ENCODE data around the gene ATXN2. TPM values are rescaled to one million over a fixed set of nuclear protein-coding genes. Genes with fewer than 3 reads are reported as not detected.
"Not testable (repeated sequence)": the region's sequence is repeated elsewhere in the genome, so short reads cannot be mapped to it uniquely, and the experiment has no call there.

Gene ATXN2
- total RNA-seq, 1 experiment from 2014 or later = 72.9 TPM

DNA sequence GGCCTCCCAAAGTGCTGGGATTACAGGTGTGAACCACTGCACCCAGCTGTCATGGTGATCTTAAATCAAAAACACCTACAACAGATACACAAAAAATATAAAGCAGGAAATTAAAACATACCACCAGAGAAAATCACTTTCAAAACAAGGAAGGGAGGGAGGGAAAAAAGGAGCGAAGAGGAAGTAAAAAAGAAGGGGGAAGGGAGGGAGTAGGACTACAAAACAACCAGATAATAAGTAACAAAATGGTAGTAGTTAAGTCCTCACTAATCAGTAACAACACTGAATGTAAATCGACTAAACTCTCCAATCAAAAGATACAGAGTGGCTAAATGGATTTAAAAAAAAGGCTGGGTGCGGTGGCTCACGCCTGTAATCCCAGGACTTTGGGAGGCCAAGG lies 104.4 kb downstream of the ATXN2 start:
- H3K18ac ChIP-seq (ENCODE audit: insufficient read length, low read depth, low read length) = no peak overlapping the region
- H3K27me3 Mint-ChIP-seq (ENCODE audit: low read depth) = no peaks in the 10 kb centered on the region
- no peak overlapping the region for H3K14ac ChIP-seq (ENCODE audit: insufficient read depth, low read length)
- H3K4me1 Mint-ChIP-seq = no peaks in the 10 kb centered on the region
- H2BK20ac ChIP-seq (ENCODE audit: low read depth, low read length, poor library complexity, severe bottlenecking) = no peak overlapping the region
- no peaks in the 10 kb centered on the region for H3K79me1 ChIP-seq (ENCODE audit: insufficient read depth, low read depth, low read length, poor library complexity, severe bottlenecking)
- no peak overlapping the region for H3K27ac ChIP-seq (ENCODE audit: insufficient read length, low read depth, low read length)
- no peaks in the 10 kb centered on the region for H3K9me3 ChIP-seq (ENCODE audit: control insufficient read depth, low read depth, low read length)
- H4K5ac ChIP-seq (ENCODE audit: insufficient read length, low read depth, low read length) = no peak overlapping the region
- H4K91ac ChIP-seq (ENCODE audit: insufficient read length, low read depth, low read length) = no peak overlapping the region
- H3K23ac ChIP-seq (ENCODE audit: insufficient read length, low read depth, low read length) = no peak overlapping the region
- H3K4ac ChIP-seq (ENCODE audit: low read depth, low read length) = no peak overlapping the region
- H4K8ac ChIP-seq (replicated peaks; ENCODE audit: insufficient read length, low read depth, low read length) = no peak overlapping the region
- H3K4me2 ChIP-seq (ENCODE audit: insufficient read depth, insufficient read length, low read length) = no peak overlapping the region
- H4K20me1 ChIP-seq (ENCODE audit: control insufficient read depth, insufficient read depth, insufficient read length) = no peaks in the 10 kb centered on the region
- H3K27me3 ChIP-seq (ENCODE audit: insufficient read depth, low read length) = no peaks in the 10 kb centered on the region
- H2BK12ac ChIP-seq (ENCODE audit: insufficient read length, low read depth, low read length) = no peak overlapping the region
- no peaks in the 10 kb centered on the region for H3K9me3 Mint-ChIP-seq
- H3K36me3 Mint-ChIP-seq (ENCODE audit: insufficient read depth in 1 of 3, low read depth in 3 of 3) = peaks cover 13 to 67% (median 54%) of the 10 kb centered on the region in 3 experiments; a peak in 6 of 7 replicates
- no peaks in the 10 kb centered on the region for H3K23me2 ChIP-seq (ENCODE audit: insufficient read length, low read depth, low read length, poor library complexity, severe bottlenecking)
- H2AK5ac ChIP-seq (ENCODE audit: insufficient read length, low read length) = no peak overlapping the region
- H2BK15ac ChIP-seq (ENCODE audit: low read depth, low read length) = no peak overlapping the region
- no peak overlapping the region for H2BK5ac ChIP-seq (ENCODE audit: insufficient read length, low read length)
- DNase-seq = no peak
- no peak overlapping the region for H2AFZ ChIP-seq (ENCODE audit: low read length)
- H3K27ac Mint-ChIP-seq = peak overlapping the region in 1 of 3 experiments; percentile 53; a peak in 2 of 7 replicates
- no peaks in the 10 kb centered on the region for H3K79me2 ChIP-seq (ENCODE audit: insufficient read depth, low read length)
- H3K4me3 Mint-ChIP-seq = no peak overlapping the region
- H3T11ph ChIP-seq (ENCODE audit: low read length) = no peak overlapping the region
- H3K9ac ChIP-seq (ENCODE audit: extremely low read depth, insufficient read length, low read length) = no peak overlapping the region
- TF ChIP-seq, protein P1, sequence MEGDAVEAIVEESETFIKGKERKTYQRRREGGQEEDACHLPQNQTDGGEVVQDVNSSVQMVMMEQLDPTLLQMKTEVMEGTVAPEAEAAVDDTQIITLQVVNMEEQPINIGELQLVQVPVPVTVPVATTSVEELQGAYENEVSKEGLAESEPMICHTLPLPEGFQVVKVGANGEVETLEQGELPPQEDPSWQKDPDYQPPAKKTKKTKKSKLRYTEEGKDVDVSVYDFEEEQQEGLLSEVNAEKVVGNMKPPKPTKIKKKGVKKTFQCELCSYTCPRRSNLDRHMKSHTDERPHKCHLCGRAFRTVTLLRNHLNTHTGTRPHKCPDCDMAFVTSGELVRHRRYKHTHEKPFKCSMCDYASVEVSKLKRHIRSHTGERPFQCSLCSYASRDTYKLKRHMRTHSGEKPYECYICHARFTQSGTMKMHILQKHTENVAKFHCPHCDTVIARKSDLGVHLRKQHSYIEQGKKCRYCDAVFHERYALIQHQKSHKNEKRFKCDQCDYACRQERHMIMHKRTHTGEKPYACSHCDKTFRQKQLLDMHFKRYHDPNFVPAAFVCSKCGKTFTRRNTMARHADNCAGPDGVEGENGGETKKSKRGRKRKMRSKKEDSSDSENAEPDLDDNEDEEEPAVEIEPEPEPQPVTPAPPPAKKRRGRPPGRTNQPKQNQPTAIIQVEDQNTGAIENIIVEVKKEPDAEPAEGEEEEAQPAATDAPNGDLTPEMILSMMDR (conservative IDR thresholded peaks at IDR 0.05) = no peak
- H2BK120ac ChIP-seq (ENCODE audit: low read depth, low read length, poor library complexity, severe bottlenecking) = no peak overlapping the region
- H3K56ac ChIP-seq (ENCODE audit: insufficient read length, low read depth, low read length) = no peak overlapping the region
- no peaks in the 10 kb centered on the region for H3K4me1 ChIP-seq (ENCODE audit: insufficient read depth, low read length)
- WGBS (ENCODE audit: extremely low coverage, insufficient read length, low lambda C conversion rate) = no CpG with 5 or more reads among the region's 4 CpGs

DNA sequence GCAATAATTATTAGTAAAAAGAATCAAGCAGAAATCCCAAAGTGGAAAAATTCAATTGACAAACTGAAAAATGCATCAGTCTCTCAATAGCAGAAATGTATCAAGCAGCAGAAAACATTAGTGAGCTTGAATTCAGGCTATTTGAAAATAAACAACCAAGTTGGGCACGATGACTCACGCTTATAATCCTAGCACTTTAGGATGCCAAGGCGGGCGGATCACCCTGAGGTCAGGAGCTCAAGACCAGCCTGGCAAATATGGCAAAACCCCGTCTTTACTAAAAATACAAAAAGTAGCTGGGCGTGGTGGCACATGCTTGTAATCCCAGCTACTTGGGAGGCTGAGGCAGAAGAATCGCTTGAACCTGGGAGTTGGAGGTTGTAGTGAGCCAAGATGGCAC lies 106.1 kb downstream of the ATXN2 start:
- not testable (repeated sequence) for H3K18ac ChIP-seq (ENCODE audit: insufficient read length, low read depth, low read length); H3K4ac ChIP-seq (ENCODE audit: low read depth, low read length); H2BK20ac ChIP-seq (ENCODE audit: low read depth, low read length, poor library complexity, severe bottlenecking); H2BK120ac ChIP-seq (ENCODE audit: low read depth, low read length, poor library complexity, severe bottlenecking); H3K4me1 Mint-ChIP-seq; H4K20me1 ChIP-seq (ENCODE audit: control insufficient read depth, insufficient read depth, insufficient read length); H2BK5ac ChIP-seq (ENCODE audit: insufficient read length, low read length); H3T11ph ChIP-seq (ENCODE audit: low read length); H3K27me3 ChIP-seq (ENCODE audit: insufficient read depth, low read length); H3K27ac Mint-ChIP-seq; H3K9me3 Mint-ChIP-seq; H2AK5ac ChIP-seq (ENCODE audit: insufficient read length, low read length); H2BK15ac ChIP-seq (ENCODE audit: low read depth, low read length); H4K8ac ChIP-seq (replicated peaks; ENCODE audit: insufficient read length, low read depth, low read length); H2BK12ac ChIP-seq (ENCODE audit: insufficient read length, low read depth, low read length); DNase-seq; H3K9me3 ChIP-seq (ENCODE audit: control insufficient read depth, low read depth, low read length); H3K79me2 ChIP-seq (ENCODE audit: insufficient read depth, low read length); H3K14ac ChIP-seq (ENCODE audit: insufficient read depth, low read length); H3K27ac ChIP-seq (ENCODE audit: insufficient read length, low read depth, low read length); H3K27me3 Mint-ChIP-seq (ENCODE audit: low read depth); H3K23ac ChIP-seq (ENCODE audit: insufficient read length, low read depth, low read length); H3K4me1 ChIP-seq (ENCODE audit: insufficient read depth, low read length); H4K91ac ChIP-seq (ENCODE audit: insufficient read length, low read depth, low read length); H3K56ac ChIP-seq (ENCODE audit: insufficient read length, low read depth, low read length); H3K79me1 ChIP-seq (ENCODE audit: insufficient read depth, low read depth, low read length, poor library complexity, severe bottlenecking); H4K5ac ChIP-seq (ENCODE audit: insufficient read length, low read depth, low read length); H2AFZ ChIP-seq (ENCODE audit: low read length); H3K4me2 ChIP-seq (ENCODE audit: insufficient read depth, insufficient read length, low read length); H3K23me2 ChIP-seq (ENCODE audit: insufficient read length, low read depth, low read length, poor library complexity, severe bottlenecking); H3K4me3 Mint-ChIP-seq; H3K9ac ChIP-seq (ENCODE audit: extremely low read depth, insufficient read length, low read length)
- H3K36me3 Mint-ChIP-seq (ENCODE audit: insufficient read depth in 1 of 3, low read depth in 3 of 3) = peaks cover 15 to 61% (median 53%) of the 10 kb centered on the region in 3 experiments; a peak in 6 of 7 replicates
- WGBS (ENCODE audit: extremely low coverage, insufficient read length, low lambda C conversion rate) = no CpG with 5 or more reads among the region's 7 CpGs

Data from H9 (cell line).